ENCODE results near the gene SRCAP.

- no peak for TF ChIP-seq CTCF (IDR thresholded peaks at IDR 0.05)
- no peak for TF ChIP-seq POLR2A (IDR thresholded peaks at IDR 0.05)
Measured at GRCh38 chr16:30659507-30660423, 39.2 kb upstream of the SRCAP start.
